ENCODE measurements around the gene DEPDC5.

DEPDC5 gene

DNA sequence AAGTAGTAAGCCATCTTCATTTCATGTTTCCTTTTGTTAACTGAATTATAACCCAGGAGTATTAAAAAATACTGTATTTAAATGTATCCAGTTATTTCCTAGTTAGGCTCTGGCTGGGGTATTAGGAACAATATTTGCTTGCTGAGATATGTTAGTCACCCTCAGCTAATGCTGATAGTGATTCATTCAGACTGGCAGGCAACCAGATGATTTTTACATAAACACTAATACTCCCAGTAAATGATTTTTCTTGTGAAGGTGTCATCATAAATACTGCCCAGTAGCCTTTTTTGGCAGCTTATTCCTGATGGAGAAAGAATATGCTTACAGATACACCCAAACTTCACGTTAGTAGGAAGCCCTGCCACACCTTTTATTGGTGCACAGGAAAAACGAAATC lies 198.7 kb downstream of the DEPDC5 start:
- DNase-seq = no peak

GRCh38 chr22:31953261-31953660 lies 199.4 kb downstream of the DEPDC5 start:
- DNase-seq = no peak

- no peak for DNase-seq
Measured at GRCh38 chr22:31954535-31955523, 201.0 kb downstream of the DEPDC5 start.

- no peak for DNase-seq
Measured at GRCh38 chr22:31956360-31956759, 202.5 kb downstream of the DEPDC5 start.
